Left lung (tissue), 10 donors: ENCODE results near the gene SBF1. TPM values are rescaled to one million over a fixed set of nuclear protein-coding genes. Genes with fewer than 3 reads are reported as not detected.
"Not testable (repeated sequence)": the region's sequence is repeated elsewhere in the genome, so short reads cannot be mapped to it uniquely, and the experiment has no call there.

Experiments used
- ATAC-seq: fragments of 200-7000 bp; cut with Tn5 transposase; one replicate; pipeline ENCODE4 v1.9.1; 2020; ENCODE audit warnings: moderate library complexity
- DNase-seq, 4 donors: peaks; one replicate each; pipeline ENCODE4 v3.0.0-alpha.2; 2013 to 2020
- H3K27ac ChIP-seq, 2 donors: fragments of 200-600 bp; sonication (generic) in 1 of 2; one replicate each; pipeline versions ENCODE4 v1.5.0 to v1.8.0; 2020 to 2021
- H3K27me3 ChIP-seq, 2 donors: fragments of 200-600 bp; sonication (generic) in 1 of 2; one replicate each; pipeline versions ENCODE4 v1.5.0 to v1.8.0; 2020 to 2021
- H3K36me3 ChIP-seq, 2 donors: fragments of 200-600 bp; sonication (generic) in 1 of 2; one replicate each; pipeline versions ENCODE4 v1.5.0 to v1.8.0; 2020 to 2021
- H3K4me1 ChIP-seq, 2 donors: fragments of 200-600 bp; one replicate each; pipeline ENCODE4 v1.8.0; 2021
- H3K4me3 ChIP-seq, 2 donors: fragments of 200-600 bp; sonication (generic) in 1 of 2; one replicate each; pipeline versions ENCODE4 v1.5.0 to v1.8.0; 2020 to 2021; ENCODE audit warnings: mild to moderate bottlenecking in 1 of 2
- H3K9me3 ChIP-seq, 2 donors: fragments of 200-600 bp; sonication (generic) in 1 of 2; one replicate each; pipeline versions ENCODE4 v1.5.0 to v1.8.0; 2020 to 2021
- CTCF ChIP-seq, 2 donors: fragments of 200-600 bp; sonication (generic) in 1 of 2; IDR thresholded peaks; one replicate each; pipeline versions ENCODE4 v1.5.0 to v1.8.0; 2021; ENCODE audit warnings: antibody characterized with exemption in 2 of 2
- intact Hi-C, 2 donors: fragments of 100-400 bp; cut with DNase I; formaldehyde crosslinking; loops; one replicate each; pipeline versions ENCODE4 v1.11.2 to v1.14.2; 2022
- polyA plus RNA-seq, 6 donors: library from polyadenylated mRNA; unstranded; fragments of 120-200 nt; gene quantifications; one replicate each; pipeline ENCODE4 v1.2.1, GENCODE V29; 2013; ENCODE audit not compliant: insufficient read length in 6 of 6
- total RNA-seq, 2 donors: library from RNA; stranded (reverse); fragmentation: NEBNext Ultra II Directional; extraction: Animal tissue kit (Norgen Biotek cat#: 25700); gene quantifications; one replicate each; pipeline ENCODE4 v1.2.1, GENCODE V29; 2021
- donor health status: DM: no; HTN: yes; CAD: no.
- donor health status: DM: no; HTN: no; CAD: no.

SBF1 gene
- total and polyA plus RNA-seq, 8 donors, result 31.6 to 69.9 (median 41.9) TPM

GRCh38 chr22:50417411-50418210 is 57.2 kb downstream of the SBF1 start:
- Histone ChIP-seq H3K4me3 (no peak overlapping the region), H3K9me3 (no peaks in the 10 kb centered on the region), H3K27ac (no peak overlapping the region), H3K4me1 (no peaks in the 10 kb centered on the region), H3K36me3 (peaks cover 0 to 100% of the 10 kb centered on the region in 2 donors), H3K27me3 (no peaks in the 10 kb centered on the region)
- intact Hi-C loops, result no loop called here
- TF ChIP-seq CTCF (IDR thresholded peaks at IDR 0.05), result no peak
- ATAC-seq (no peak), DNase-seq (peak in 1 of 4 donors; percentile 31)

GRCh38 chr22:50416996-50417395 is 57.8 kb downstream of the SBF1 start:
- ATAC-seq, result no peak

GRCh38 chr22:50415426-50415825 is 59.4 kb downstream of the SBF1 start:
- DNase-seq (peak in 1 of 4 donors; percentile 57), ATAC-seq (no peak)
- no peaks in the 10 kb centered on the region for H3K4me1 ChIP-seq
- no peaks in the 10 kb centered on the region for H3K9me3 ChIP-seq
- H3K27me3 ChIP-seq, result no peaks in the 10 kb centered on the region
- no peak for TF ChIP-seq CTCF (IDR thresholded peaks at IDR 0.05)
- peaks cover 0 to 90% of the 10 kb centered on the region in 2 donors for H3K36me3 ChIP-seq
- no peak overlapping the region for H3K27ac ChIP-seq
- intact Hi-C loops, result no loop called here
- H3K4me3 ChIP-seq, result no peak overlapping the region

More at GRCh38 chr22:50416996-50417395, 57.8 kb downstream of the SBF1 start:
- Histone ChIP-seq H3K27ac (no peak overlapping the region), H3K27me3 (no peaks in the 10 kb centered on the region), H3K9me3 (no peaks in the 10 kb centered on the region), H3K36me3 (peaks cover 0 to 94% of the 10 kb centered on the region in 2 donors), H3K4me3 (no peak overlapping the region), H3K4me1 (no peaks in the 10 kb centered on the region)
- TF ChIP-seq CTCF (IDR thresholded peaks at IDR 0.05), result no peak
- intact Hi-C loops, result no loop called here
- DNase-seq, result no peak

- DNase-seq (peak in 1 of 4 donors; percentile 68), ATAC-seq (no peak)
- Histone ChIP-seq H3K27me3 (no peaks in the 10 kb centered on the region), H3K4me1 (no peaks in the 10 kb centered on the region), H3K27ac (no peak overlapping the region), H3K36me3 (peaks cover 0 to 90% of the 10 kb centered on the region in 2 donors), H3K9me3 (no peaks in the 10 kb centered on the region), H3K4me3 (no peak overlapping the region)
- TF ChIP-seq CTCF (IDR thresholded peaks at IDR 0.05), result no peak
- intact Hi-C loops, result no loop called here
These were observed 60.2 kb downstream of the SBF1 start for GRCh38 chr22:50414476-50415248.

- H3K36me3 ChIP-seq, result peaks cover 0 to 68% of the 10 kb centered on the region in 2 donors
- peak in 1 of 4 donors; percentile 2 for DNase-seq
- intact Hi-C loops, H3K9me3 ChIP-seq, H3K27ac ChIP-seq, H3K27me3 ChIP-seq, H3K4me3 ChIP-seq, H3K4me1 ChIP-seq, ATAC-seq: not testable (repeated sequence)
These were observed 65.9 kb downstream of the SBF1 start for GRCh38 chr22:50408954-50409353.
